AG10803 (cell line): ENCODE data around the gene TEX35.
"Not testable (repeated sequence)": the region's sequence is repeated elsewhere in the genome, so short reads cannot be mapped to it uniquely, and the experiment has no call there.

Experiments
- DNase-seq: peaks from one replicate; pipeline ENCODE4 v3.0.0; 2010; ENCODE audit warnings: low read depth
- H3K4me3 ChIP-seq: 2 replicates; pipeline ENCODE4 v1.5.1; 2011; ENCODE audit warnings: mild to moderate bottlenecking, low read length, control low read depth
- CTCF ChIP-seq: conservative IDR thresholded peaks from 2 replicates; pipeline ENCODE4 v1.5.1; 2011; ENCODE audit warnings: mild to moderate bottlenecking, low read length, control low read depth, inconsistent platforms

The TEX35 gene

GRCh38 chr1:178502856-178503255, 10.1 kb upstream of the TEX35 start:
- no peak for DNase-seq
- TF ChIP-seq CTCF, result no peak
- H3K4me3 ChIP-seq, result no peak overlapping the region

DNA sequence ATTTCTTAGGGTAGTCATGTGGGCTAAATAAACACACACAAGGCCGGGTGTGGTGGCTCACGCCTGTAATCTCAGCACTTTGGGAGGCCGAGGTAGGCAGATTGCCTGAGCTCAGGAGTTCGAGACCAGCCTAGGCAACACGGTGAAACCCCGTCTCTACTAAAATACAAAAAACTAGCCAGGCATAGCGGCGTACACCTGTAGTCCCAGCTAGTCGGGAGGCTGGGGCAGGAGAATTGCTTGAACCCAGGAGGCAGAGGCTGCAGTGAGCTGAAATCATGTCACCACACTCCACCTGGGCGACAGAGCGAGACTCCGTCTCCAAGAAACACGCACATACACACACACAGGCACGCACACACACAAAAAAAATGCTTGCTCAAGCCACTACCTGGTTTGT, 9.6 kb upstream of the TEX35 start:
- not testable (repeated sequence) for DNase-seq, H3K4me3 ChIP-seq

DNA sequence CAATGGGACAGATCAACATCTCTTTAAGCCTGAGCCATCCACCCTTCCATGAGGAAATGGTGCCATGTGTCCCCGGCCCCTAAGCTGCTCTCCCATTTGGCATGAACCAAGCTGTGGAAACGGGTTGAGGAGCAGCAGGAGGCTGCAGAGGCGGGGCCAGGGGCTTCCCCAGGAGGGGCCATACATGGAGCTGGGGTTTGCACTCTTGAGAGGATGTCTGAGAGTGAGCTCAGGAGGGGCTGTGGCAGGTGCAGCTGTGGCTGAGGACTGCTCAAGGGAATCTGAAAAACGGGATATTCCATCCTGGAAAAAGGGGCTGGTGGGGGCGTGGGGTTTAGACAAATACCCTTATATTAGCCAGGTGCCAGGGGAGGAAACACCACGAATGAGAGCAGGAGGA, 9.1 kb upstream of the TEX35 start:
- no peak for TF ChIP-seq CTCF
- DNase-seq, result no peak
- H3K4me3 ChIP-seq, result no peak overlapping the region

DNA sequence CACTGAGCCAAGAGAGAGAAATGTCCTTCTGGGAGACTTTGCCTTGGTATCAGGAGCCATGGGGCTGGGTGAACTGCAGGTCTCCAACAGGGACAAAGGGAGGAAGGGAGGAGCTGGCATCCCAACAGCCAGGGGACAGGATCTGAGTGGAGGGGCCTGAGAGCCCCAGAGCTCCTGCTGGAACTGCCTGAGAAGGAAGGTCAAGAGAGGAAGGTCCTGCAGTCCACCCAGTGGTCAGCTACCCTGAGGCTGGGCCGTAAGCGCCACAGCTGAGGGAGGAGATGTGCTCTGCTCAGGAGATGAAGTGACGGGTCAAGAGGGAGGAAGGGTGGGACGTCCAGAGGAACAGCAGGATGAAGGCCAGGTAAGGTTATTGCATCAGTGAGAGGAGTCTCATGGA, 8.6 kb upstream of the TEX35 start:
- no peak for TF ChIP-seq CTCF
- no peak for DNase-seq

GRCh38 chr1:178506177-178506576, 6.7 kb upstream of the TEX35 start:
- DNase-seq, result no peak
- no peak overlapping the region for H3K4me3 ChIP-seq
- no peak for TF ChIP-seq CTCF

More for the DNA sequence above, 8.6 kb upstream of the TEX35 start:
- no peak overlapping the region for H3K4me3 ChIP-seq

- no peak for TF ChIP-seq CTCF
- no peak overlapping the region for H3K4me3 ChIP-seq
- no peak for DNase-seq
Observed at GRCh38 chr1:178506669-178507068, 6.2 kb upstream of the TEX35 start.

GRCh38 chr1:178509414-178510007, 3.4 kb upstream of the TEX35 start:
- no peak for DNase-seq

More at GRCh38 chr1:178509414-178510007, 3.4 kb upstream of the TEX35 start:
- H3K4me3 ChIP-seq, result no peak overlapping the region
- TF ChIP-seq CTCF, result no peak
